ENCODE results near the gene IL17D. TPM values are rescaled to one million over a fixed set of nuclear protein-coding genes. Genes with fewer than 3 reads are reported as not detected.

The IL17D gene
- total RNA-seq, 1 donor = not detected

GRCh38 chr13:20706661-20707060 is 3.2 kb downstream of the IL17D start:
- Histone ChIP-seq H3K4me3 (ENCODE audit: low read length) (no peak overlapping the region), H3K9me3 (ENCODE audit: low read depth, low read length) (no peaks in the 10 kb centered on the region), H3K27me3 (ENCODE audit: insufficient read depth, low read length) (peaks cover 16% of the 10 kb centered on the region), H3K4me1 (ENCODE audit: insufficient read depth, low read length) (peaks cover 12% of the 10 kb centered on the region)

DNA sequence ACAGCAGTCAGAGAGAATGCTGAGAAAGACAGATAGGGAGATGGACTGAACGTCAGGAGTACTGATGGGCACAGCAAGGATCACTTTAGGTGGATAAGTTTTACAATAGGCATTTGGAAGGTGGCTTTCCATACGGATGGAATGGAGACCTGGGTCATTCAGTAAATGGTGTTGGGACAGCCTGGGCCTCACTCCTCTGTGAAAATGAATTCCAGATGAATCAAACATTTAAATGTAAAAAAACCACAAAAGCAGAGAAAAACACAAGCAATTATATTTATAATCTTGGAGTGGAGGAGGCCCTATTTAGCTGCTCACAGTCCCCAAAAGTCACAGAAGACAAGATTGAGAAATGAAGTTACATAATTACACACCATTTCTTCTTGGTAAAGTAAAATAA is 4.7 kb downstream of the IL17D start:
- Histone ChIP-seq H3K27me3 (ENCODE audit: insufficient read depth, low read length) (peaks cover under 1% of the 10 kb centered on the region), H3K4me3 (ENCODE audit: low read length) (no peak overlapping the region), H3K4me1 (ENCODE audit: insufficient read depth, low read length) (peaks cover 2% of the 10 kb centered on the region), H3K9me3 (ENCODE audit: low read depth, low read length) (no peaks in the 10 kb centered on the region)

DNA sequence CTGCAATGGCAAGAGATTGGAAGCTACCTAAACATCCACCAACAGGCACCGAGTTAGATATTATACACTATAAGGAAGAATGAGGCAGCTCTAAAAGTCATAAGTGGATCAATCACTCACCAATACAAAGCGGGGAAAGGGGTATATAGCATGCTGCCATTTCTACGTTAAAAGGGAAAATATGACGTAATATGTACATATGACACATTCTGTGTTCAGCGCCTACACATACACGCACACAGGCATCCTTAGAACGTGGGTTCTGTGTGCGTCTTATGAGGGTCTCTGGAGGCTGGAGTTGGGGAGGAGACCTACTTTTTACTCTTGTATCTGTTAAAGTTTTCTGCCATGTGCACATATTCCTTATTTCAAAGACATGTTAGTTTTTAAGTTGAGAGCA is 5.9 kb downstream of the IL17D start:
- Histone ChIP-seq H3K27me3 (ENCODE audit: insufficient read depth, low read length) (no peaks in the 10 kb centered on the region), H3K4me3 (ENCODE audit: low read length) (no peak overlapping the region), H3K9me3 (ENCODE audit: low read depth, low read length) (no peaks in the 10 kb centered on the region), H3K4me1 (ENCODE audit: insufficient read depth, low read length) (no peaks in the 10 kb centered on the region)

DNA sequence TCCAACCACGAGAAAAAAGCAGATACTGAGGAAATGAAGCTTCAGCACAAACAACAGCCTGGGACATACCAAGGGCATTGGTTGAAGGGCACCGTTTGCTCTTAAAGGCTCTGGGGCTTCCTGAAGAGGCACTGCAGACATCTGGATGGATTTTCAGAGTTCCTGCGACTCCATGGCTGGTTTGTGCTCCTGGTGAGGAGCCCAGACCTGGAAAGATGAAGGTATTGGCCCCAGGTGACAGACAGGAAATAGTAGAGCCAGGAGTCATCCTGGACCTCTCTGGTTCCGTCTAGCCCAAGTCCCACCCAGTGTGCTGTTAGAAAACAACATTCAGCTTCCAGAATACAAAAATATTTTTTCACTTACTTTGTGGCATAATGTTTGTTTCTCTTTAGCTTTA is 6.3 kb downstream of the IL17D start:
- Histone ChIP-seq H3K4me3 (ENCODE audit: low read length) (no peak overlapping the region), H3K9me3 (ENCODE audit: low read depth, low read length) (no peaks in the 10 kb centered on the region), H3K4me1 (ENCODE audit: insufficient read depth, low read length) (no peaks in the 10 kb centered on the region), H3K27me3 (ENCODE audit: insufficient read depth, low read length) (no peaks in the 10 kb centered on the region)

GRCh38 chr13:20711301-20712044 is 8.0 kb downstream of the IL17D start:
- Histone ChIP-seq H3K27me3 (ENCODE audit: insufficient read depth, low read length) (no peaks in the 10 kb centered on the region), H3K4me3 (ENCODE audit: low read length) (no peak overlapping the region), H3K4me1 (ENCODE audit: insufficient read depth, low read length) (no peaks in the 10 kb centered on the region), H3K9me3 (ENCODE audit: low read depth, low read length) (no peaks in the 10 kb centered on the region)

DNA sequence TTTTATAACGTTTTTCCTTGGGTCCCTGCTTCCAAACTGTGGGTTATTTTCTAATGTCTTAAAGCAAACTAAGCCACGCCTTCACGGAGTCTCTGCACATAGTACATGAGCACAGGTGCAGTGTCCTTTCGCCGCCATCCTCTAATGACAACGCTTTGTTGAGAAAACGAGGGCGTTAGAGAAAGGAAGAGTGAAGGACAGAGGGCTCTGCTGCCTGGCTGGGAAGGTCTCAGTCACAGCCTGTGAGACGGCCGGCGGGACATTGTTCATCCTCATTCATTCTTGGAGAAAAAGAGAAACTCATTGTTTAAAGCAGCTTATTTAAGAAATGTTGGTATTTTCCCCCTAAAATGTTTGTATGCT is 9.5 kb downstream of the IL17D start:
- Histone ChIP-seq H3K4me3 (ENCODE audit: low read length) (no peak overlapping the region), H3K4me1 (ENCODE audit: insufficient read depth, low read length) (no peaks in the 10 kb centered on the region), H3K9me3 (ENCODE audit: low read depth, low read length) (no peaks in the 10 kb centered on the region), H3K27me3 (ENCODE audit: insufficient read depth, low read length) (no peaks in the 10 kb centered on the region)

DNA sequence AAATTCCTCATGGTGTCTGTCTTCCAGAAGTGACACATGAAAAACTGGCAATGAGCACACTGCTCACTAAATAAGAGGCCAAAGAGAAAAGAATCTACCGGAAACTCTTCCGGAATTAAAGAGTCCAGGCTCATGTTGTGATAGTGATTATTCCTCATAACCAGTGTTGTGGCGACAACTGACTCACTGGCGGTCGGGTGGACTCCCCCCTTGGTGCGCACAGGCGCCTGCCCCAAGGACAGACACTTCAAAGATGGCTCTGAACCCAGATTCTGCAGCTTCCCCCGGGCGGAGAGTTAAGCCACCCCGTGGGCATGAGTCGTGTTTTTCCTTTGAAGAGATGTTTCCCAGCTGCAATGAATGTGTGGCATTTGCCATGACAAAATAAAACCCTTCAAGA is 10.3 kb downstream of the IL17D start:
- H3K4me3 ChIP-seq (ENCODE audit: low read length) = no peak overlapping the region
- no peaks in the 10 kb centered on the region for H3K4me1 ChIP-seq (ENCODE audit: insufficient read depth, low read length)
- H3K27me3 ChIP-seq (ENCODE audit: insufficient read depth, low read length) = no peaks in the 10 kb centered on the region
- no peaks in the 10 kb centered on the region for H3K9me3 ChIP-seq (ENCODE audit: low read depth, low read length)

DNA sequence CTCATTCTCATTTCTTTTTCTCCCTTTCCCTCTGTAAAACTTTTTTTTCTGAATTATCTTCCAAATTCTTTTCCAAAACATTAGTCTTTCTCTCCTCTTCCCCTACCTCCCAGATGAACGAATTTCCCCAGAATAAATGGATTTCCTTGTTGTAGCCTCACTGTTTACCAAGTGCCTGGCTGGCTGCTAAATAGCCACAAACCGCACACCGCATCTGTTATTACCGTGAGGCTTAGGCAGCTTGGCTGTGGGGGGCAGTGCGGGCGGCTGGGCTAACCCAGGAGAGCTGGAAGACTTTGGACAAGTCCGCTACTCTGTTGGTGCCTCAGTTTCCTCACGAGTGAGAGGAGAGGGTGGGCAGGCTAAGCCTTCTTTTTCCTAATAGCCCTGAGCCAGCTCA is 10.7 kb downstream of the IL17D start:
- Histone ChIP-seq H3K4me3 (ENCODE audit: low read length) (no peak overlapping the region), H3K27me3 (ENCODE audit: insufficient read depth, low read length) (no peaks in the 10 kb centered on the region), H3K4me1 (ENCODE audit: insufficient read depth, low read length) (no peaks in the 10 kb centered on the region), H3K9me3 (ENCODE audit: low read depth, low read length) (no peaks in the 10 kb centered on the region)

DNA sequence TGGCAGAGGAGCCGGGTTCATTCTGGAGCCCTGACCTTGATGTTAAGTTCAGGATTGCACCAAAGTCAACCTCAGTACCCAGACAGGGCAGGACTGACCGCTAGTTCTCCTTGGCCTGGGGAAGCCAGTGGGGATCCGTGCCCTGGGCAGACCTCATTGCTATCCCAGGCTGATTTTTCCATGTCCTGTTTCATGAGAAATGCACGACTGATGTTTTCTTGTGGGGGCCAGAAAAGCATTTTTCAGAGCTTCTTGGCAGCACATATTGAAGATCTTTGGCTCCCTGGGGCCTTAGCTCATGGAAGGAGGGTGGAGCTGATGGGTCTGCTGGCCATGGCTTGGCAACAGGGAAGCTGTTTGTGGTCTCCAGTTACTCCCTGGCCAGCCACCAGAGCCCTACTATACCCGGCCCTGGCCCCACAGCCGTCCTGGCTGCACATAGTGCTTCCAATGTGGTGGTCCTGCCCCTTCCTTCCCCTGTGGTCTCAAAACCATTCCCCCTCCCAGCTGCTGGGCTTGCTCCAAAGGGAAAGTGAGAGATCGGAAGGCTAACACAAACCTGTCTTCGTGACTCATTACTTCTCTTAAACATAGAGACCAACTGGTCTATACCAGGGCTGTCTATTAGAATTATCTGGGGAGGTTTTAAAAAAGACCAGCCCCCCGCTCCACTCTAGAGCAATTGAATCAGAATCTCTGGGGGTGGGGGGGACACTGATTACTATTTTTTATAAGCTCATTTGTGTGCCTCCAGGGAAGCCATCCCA is 11.2 kb downstream of the IL17D start:
- Histone ChIP-seq H3K4me3 (ENCODE audit: low read length) (no peak overlapping the region), H3K9me3 (ENCODE audit: low read depth, low read length) (no peaks in the 10 kb centered on the region), H3K4me1 (ENCODE audit: insufficient read depth, low read length) (no peaks in the 10 kb centered on the region), H3K27me3 (ENCODE audit: insufficient read depth, low read length) (no peaks in the 10 kb centered on the region)

DNA sequence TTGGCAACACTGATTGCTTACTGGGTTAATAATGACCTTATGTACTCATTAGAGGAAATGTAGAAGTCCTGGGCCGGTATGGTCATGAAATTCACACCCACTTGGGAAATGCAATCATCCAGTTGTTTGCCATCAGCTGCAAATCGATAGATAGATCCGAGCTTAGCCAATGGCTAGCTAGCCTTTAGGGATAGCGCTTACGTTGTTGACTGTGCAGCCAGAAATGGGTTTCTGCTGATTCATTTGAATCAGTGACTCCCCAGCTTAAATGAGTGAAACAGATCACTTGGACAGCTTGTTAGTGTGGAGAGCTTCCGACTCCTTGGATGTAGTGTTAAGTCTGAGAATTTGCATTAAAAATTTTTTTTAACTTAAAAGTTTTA is 11.8 kb downstream of the IL17D start:
- H3K9me3 ChIP-seq (ENCODE audit: low read depth, low read length) = no peaks in the 10 kb centered on the region
- H3K27me3 ChIP-seq (ENCODE audit: insufficient read depth, low read length) = no peaks in the 10 kb centered on the region
- H3K4me3 ChIP-seq (ENCODE audit: low read length) = no peak overlapping the region
- H3K4me1 ChIP-seq (ENCODE audit: insufficient read depth, low read length) = no peaks in the 10 kb centered on the region

DNA sequence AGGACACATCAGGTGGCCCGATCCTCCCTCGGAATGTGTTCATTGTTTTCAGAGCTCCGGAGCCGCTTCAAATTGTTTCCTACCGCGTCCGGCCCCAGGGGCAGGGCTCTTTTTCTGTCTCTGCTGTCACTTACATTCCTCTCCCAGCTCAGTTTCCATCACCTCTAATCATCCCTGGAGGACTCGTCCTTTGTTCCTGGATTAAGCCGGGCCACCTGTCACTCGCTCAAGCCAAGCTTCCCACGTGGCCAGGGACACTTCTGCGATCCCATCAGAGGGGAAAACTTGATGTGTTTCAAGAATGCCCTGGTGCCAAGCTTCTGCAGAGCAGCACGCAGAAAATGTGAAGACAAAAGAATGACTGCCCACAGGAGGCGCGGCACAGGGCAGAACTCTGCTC is 13.5 kb downstream of the IL17D start:
- no peaks in the 10 kb centered on the region for H3K9me3 ChIP-seq (ENCODE audit: low read depth, low read length)
- H3K27me3 ChIP-seq (ENCODE audit: insufficient read depth, low read length) = peaks cover 11% of the 10 kb centered on the region
- H3K4me1 ChIP-seq (ENCODE audit: insufficient read depth, low read length) = peaks cover 6% of the 10 kb centered on the region
- no peak overlapping the region for H3K4me3 ChIP-seq (ENCODE audit: low read length)

- no peaks in the 10 kb centered on the region for H3K9me3 ChIP-seq (ENCODE audit: low read depth, low read length)
- H3K27me3 ChIP-seq (ENCODE audit: insufficient read depth, low read length) = peaks cover 19% of the 10 kb centered on the region
- no peak overlapping the region for H3K4me3 ChIP-seq (ENCODE audit: low read length)
- H3K4me1 ChIP-seq (ENCODE audit: insufficient read depth, low read length) = peaks cover 8% of the 10 kb centered on the region
These were observed 14.4 kb downstream of the IL17D start for GRCh38 chr13:20717581-20718542.

GRCh38 chr13:20718958-20719566 is 15.6 kb downstream of the IL17D start:
- Histone ChIP-seq H3K27me3 (ENCODE audit: insufficient read depth, low read length) (peaks cover 24% of the 10 kb centered on the region), H3K9me3 (ENCODE audit: low read depth, low read length) (no peaks in the 10 kb centered on the region), H3K4me1 (ENCODE audit: insufficient read depth, low read length) (peaks cover 8% of the 10 kb centered on the region), H3K4me3 (ENCODE audit: low read length) (no peak overlapping the region)

DNA sequence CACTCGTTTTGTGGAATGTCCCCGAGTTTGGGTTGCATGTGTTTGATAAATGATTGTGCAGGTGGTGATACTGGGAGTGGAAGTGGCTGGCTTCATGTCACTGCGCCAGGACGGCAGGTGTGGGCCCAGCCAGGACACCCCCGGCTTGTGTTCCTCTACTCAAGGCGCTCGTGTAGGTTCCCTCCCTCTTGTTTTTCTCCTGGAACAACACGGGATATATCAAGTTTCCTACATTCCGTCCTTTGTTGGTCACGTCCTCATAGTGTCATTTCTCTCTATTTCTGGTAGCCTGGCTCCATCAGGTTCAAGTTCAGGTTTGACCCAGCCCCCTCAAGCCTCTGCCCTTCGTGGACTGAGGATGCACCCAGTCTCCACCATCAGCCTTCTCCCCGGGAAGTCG is 16.3 kb downstream of the IL17D start:
- H3K9me3 ChIP-seq (ENCODE audit: low read depth, low read length) = no peaks in the 10 kb centered on the region
- H3K4me1 ChIP-seq (ENCODE audit: insufficient read depth, low read length) = peaks cover 8% of the 10 kb centered on the region
- peaks cover 24% of the 10 kb centered on the region for H3K27me3 ChIP-seq (ENCODE audit: insufficient read depth, low read length)
- no peak overlapping the region for H3K4me3 ChIP-seq (ENCODE audit: low read length)

DNA sequence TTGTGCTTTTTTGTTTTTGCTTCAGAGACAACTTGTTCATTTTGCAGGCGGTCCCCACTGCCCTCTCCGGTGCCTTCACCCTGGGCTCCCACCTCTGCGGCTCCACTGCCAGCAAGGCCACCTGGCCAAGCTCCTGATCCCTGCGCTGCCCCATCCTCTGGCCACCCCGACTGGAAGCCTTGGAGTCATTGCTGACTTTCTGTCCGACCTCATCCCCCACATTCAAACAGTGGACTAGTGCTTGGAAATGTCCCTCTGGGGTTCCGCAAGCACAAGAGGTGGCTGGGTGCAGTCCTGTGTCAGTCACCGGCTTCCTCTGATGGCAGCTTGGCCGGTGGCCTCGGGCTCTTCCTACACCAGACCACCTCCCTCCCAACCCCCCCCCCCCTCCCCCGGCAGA is 17.0 kb downstream of the IL17D start:
- peaks cover 24% of the 10 kb centered on the region for H3K27me3 ChIP-seq (ENCODE audit: insufficient read depth, low read length)
- H3K4me3 ChIP-seq (ENCODE audit: low read length) = no peak overlapping the region

More for the DNA sequence above, 17.0 kb downstream of the IL17D start:
- Histone ChIP-seq H3K4me1 (ENCODE audit: insufficient read depth, low read length) (peaks cover 8% of the 10 kb centered on the region), H3K9me3 (ENCODE audit: low read depth, low read length) (no peaks in the 10 kb centered on the region)

Measured in mononuclear cell (primary cell).